Measurements from ENCODE around the gene GUCD1.

GUCD1 gene

DNA sequence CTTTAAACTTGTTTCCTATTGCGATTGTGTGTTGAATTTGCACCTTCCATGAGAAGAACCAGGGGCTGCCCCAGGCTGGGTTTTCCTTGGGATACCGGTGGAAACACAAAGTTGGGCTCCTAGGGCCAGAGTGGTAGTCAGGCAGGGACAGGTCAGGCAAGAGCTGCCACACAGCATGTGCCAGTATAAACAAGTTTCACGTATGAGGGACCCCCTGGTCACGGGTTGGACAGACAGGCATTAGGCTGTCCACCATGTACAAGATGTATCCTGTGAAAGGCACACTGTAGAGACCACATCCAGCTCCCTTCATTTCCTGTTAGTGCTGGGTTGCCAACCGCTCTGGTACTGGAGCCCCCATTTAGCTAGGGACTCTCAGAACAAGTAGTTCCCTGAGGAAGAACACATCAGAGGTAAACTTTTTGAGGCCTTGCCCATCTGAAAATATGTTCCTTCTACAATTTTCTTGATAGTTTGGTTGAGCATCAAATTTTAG is 51.0 kb downstream of the GUCD1 start:
- CTCF ChIA-PET, result interaction anchor here (0.7 to 6.7 kb wide), 16 partner anchors 12 to 176 kb away, joined by 3 to 99 read pairs (median 4); no protein-coding TSS in a partner anchor
- H3K9me3 ChIP-seq (ENCODE audit: control insufficient read depth, insufficient read depth, low read depth, low read length), result no peaks in the 10 kb centered on the region
- TF ChIP-seq, protein P1, sequence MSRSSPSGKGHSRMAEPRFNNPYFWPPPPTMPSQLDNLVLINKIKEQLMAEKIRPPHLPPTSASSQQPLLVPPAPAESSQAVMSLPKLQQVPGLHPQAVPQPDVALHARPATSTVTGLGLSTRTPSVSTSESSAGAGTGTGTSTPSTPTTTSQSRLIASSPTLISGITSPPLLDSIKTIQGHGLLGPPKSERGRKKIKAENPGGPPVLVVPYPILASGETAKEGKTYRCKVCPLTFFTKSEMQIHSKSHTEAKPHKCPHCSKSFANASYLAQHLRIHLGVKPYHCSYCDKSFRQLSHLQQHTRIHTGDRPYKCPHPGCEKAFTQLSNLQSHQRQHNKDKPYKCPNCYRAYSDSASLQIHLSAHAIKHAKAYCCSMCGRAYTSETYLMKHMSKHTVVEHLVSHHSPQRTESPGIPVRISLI (tag by site-specific recombination; IDR thresholded peaks at IDR 0.05), result no peak
- TF ChIP-seq, protein P2, sequence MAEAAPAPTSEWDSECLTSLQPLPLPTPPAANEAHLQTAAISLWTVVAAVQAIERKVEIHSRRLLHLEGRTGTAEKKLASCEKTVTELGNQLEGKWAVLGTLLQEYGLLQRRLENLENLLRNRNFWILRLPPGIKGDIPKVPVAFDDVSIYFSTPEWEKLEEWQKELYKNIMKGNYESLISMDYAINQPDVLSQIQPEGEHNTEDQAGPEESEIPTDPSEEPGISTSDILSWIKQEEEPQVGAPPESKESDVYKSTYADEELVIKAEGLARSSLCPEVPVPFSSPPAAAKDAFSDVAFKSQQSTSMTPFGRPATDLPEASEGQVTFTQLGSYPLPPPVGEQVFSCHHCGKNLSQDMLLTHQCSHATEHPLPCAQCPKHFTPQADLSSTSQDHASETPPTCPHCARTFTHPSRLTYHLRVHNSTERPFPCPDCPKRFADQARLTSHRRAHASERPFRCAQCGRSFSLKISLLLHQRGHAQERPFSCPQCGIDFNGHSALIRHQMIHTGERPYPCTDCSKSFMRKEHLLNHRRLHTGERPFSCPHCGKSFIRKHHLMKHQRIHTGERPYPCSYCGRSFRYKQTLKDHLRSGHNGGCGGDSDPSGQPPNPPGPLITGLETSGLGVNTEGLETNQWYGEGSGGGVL (tag by site-specific recombination; IDR thresholded peaks at IDR 0.05), result no peak
- no peak for TF ChIP-seq ZNF155 (tag by site-specific recombination; IDR thresholded peaks at IDR 0.05)
- TF ChIP-seq ZNF2 (tag by site-specific recombination; IDR thresholded peaks at IDR 0.05), result no peak
- TF ChIP-seq ZNF664 (tag by site-specific recombination; IDR thresholded peaks at IDR 0.05), result no peak
- TF ChIP-seq, protein P3, sequence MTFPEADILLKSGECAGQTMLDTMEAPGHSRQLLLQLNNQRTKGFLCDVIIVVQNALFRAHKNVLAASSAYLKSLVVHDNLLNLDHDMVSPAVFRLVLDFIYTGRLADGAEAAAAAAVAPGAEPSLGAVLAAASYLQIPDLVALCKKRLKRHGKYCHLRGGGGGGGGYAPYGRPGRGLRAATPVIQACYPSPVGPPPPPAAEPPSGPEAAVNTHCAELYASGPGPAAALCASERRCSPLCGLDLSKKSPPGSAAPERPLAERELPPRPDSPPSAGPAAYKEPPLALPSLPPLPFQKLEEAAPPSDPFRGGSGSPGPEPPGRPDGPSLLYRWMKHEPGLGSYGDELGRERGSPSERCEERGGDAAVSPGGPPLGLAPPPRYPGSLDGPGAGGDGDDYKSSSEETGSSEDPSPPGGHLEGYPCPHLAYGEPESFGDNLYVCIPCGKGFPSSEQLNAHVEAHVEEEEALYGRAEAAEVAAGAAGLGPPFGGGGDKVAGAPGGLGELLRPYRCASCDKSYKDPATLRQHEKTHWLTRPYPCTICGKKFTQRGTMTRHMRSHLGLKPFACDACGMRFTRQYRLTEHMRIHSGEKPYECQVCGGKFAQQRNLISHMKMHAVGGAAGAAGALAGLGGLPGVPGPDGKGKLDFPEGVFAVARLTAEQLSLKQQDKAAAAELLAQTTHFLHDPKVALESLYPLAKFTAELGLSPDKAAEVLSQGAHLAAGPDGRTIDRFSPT (tag by site-specific recombination; IDR thresholded peaks at IDR 0.05), result no peak
- TF ChIP-seq ZNF677 (tag by site-specific recombination; IDR thresholded peaks at IDR 0.05), result no peak
- no peak for TF ChIP-seq SCRT1 (tag by site-specific recombination; IDR thresholded peaks at IDR 0.05; ENCODE audit: borderline replicate concordance)
- TF ChIP-seq ZNF510 (tag by site-specific recombination; IDR thresholded peaks at IDR 0.05; ENCODE audit: insufficient replicate concordance), result no peak
- TF ChIP-seq ZNF138 (tag by site-specific recombination; IDR thresholded peaks at IDR 0.05; ENCODE audit: borderline replicate concordance), result no peak
- TF ChIP-seq MEIS1 (CRISPR knock-in tag; IDR thresholded peaks at IDR 0.05; ENCODE audit: borderline replicate concordance), result no peak
- POLR2A ChIA-PET, result no interaction called here
- no peaks in the 10 kb centered on the region for H3K36me3 ChIP-seq (ENCODE audit: control insufficient read depth in 2 of 2, insufficient read depth in 1 of 2, low read length in 2 of 2)
- no peak overlapping the region for H3K27ac ChIP-seq (ENCODE audit: extremely low read depth, low read depth, low read length)
- no peak overlapping the region for H3K4me3 ChIP-seq (ENCODE audit: low read depth, low read length)
- peaks cover 12% of the 10 kb centered on the region for H3K4me1 ChIP-seq (ENCODE audit: control insufficient read depth, insufficient read depth, low read length)

DNA sequence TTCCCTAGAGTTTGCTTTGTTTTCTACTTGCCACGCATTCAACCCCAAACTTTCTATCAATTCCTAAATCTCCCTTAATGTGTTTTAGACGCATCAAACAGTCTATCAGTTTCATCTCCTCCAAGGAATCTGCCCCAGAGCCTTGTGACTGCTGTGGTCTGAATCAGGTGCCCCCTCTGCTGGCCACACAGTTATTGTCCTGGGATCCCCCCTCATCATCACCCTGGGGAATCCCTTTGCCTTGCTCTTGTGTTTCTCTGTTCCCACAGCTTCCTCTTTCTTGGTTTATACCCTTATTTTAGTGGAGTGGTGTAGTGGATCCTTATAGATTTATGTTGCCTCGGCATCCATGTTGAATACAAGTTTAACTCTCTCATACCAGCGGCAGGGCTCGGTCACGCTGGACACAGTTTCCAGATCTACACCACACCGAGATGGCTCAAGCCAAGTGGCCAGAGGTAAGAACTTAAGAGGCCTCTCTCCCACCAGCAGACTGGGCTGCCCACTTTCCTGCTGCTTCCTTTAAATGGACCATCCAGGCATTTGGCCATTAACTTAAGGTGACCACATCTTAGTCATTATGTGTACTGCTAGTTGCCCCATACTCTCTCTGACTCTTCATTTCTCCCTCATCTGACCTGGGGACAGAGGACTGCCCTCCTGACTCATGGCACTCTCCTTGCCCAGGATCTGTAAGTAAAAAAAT is 51.6 kb downstream of the GUCD1 start:
- Histone ChIP-seq H3K4me3 (ENCODE audit: low read depth, low read length) (no peak overlapping the region), H3K27ac (ENCODE audit: extremely low read depth, low read depth, low read length) (no peak overlapping the region), H3K4me1 (ENCODE audit: control insufficient read depth, insufficient read depth, low read length) (peaks cover 12% of the 10 kb centered on the region), H3K9me3 (ENCODE audit: control insufficient read depth, insufficient read depth, low read depth, low read length) (no peaks in the 10 kb centered on the region), H3K36me3 (ENCODE audit: control insufficient read depth in 2 of 2, insufficient read depth in 1 of 2, low read length in 2 of 2) (no peaks in the 10 kb centered on the region)
- ChIA-PET POLR2A (interaction anchor here (1.3 kb wide), 1 partner anchor 36 kb away, joined by 3 read pairs; no protein-coding TSS in a partner anchor), CTCF (interaction anchor here (0.7 to 6.7 kb wide), 40 partner anchors 9 to 313 kb away, joined by 3 to 99 read pairs (median 4); no protein-coding TSS in a partner anchor)
- TF ChIP-seq SCRT2 (tag by site-specific recombination; IDR thresholded peaks at IDR 0.05), result no peak
- no peak for TF ChIP-seq ZSCAN23 (tag by site-specific recombination; IDR thresholded peaks at IDR 0.05)
- no peak for TF ChIP-seq ZNF324 (tag by site-specific recombination; IDR thresholded peaks at IDR 0.05)
- TF ChIP-seq ZNF791 (tag by site-specific recombination; IDR thresholded peaks at IDR 0.05), result no peak
- no peak for TF ChIP-seq ZNF629 (tag by site-specific recombination; IDR thresholded peaks at IDR 0.05)
- no peak for TF ChIP-seq ZNF302 (tag by site-specific recombination; IDR thresholded peaks at IDR 0.05; ENCODE audit: low read depth)
- no peak for TF ChIP-seq ZBTB8A (tag by site-specific recombination; IDR thresholded peaks at IDR 0.05)
- TF ChIP-seq YY2 (tag by site-specific recombination; IDR thresholded peaks at IDR 0.05), result no peak
- TF ChIP-seq ZNF366 (tag by site-specific recombination; conservative IDR thresholded peaks at IDR 0.05), result no peak
- TF ChIP-seq ZNF48 (tag by site-specific recombination; IDR thresholded peaks at IDR 0.05), result no peak
- TF ChIP-seq, protein P4, sequence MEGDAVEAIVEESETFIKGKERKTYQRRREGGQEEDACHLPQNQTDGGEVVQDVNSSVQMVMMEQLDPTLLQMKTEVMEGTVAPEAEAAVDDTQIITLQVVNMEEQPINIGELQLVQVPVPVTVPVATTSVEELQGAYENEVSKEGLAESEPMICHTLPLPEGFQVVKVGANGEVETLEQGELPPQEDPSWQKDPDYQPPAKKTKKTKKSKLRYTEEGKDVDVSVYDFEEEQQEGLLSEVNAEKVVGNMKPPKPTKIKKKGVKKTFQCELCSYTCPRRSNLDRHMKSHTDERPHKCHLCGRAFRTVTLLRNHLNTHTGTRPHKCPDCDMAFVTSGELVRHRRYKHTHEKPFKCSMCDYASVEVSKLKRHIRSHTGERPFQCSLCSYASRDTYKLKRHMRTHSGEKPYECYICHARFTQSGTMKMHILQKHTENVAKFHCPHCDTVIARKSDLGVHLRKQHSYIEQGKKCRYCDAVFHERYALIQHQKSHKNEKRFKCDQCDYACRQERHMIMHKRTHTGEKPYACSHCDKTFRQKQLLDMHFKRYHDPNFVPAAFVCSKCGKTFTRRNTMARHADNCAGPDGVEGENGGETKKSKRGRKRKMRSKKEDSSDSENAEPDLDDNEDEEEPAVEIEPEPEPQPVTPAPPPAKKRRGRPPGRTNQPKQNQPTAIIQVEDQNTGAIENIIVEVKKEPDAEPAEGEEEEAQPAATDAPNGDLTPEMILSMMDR (tag by site-specific recombination; IDR thresholded peaks at IDR 0.05), result 0 out of 2 replicates have a peak, but pooled peaks have one; percentile 23
- TF ChIP-seq ZFP37 (tag by site-specific recombination; IDR thresholded peaks at IDR 0.05), result no peak
- TF ChIP-seq, protein P5, sequence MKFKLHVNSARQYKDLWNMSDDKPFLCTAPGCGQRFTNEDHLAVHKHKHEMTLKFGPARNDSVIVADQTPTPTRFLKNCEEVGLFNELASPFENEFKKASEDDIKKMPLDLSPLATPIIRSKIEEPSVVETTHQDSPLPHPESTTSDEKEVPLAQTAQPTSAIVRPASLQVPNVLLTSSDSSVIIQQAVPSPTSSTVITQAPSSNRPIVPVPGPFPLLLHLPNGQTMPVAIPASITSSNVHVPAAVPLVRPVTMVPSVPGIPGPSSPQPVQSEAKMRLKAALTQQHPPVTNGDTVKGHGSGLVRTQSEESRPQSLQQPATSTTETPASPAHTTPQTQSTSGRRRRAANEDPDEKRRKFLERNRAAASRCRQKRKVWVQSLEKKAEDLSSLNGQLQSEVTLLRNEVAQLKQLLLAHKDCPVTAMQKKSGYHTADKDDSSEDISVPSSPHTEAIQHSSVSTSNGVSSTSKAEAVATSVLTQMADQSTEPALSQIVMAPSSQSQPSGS (tag by site-specific recombination; IDR thresholded peaks at IDR 0.05; ENCODE audit: low read depth), result no peak
